HepG2 (cell line): ENCODE data around the gene BIRC5.

Source experiments
- CTCF ChIP-seq: sonication (generic); formaldehyde crosslinking; IDR thresholded peaks from 2 replicates; pipeline ENCODE4 v1.5.0; 2020; ENCODE audit warnings: mild to moderate bottlenecking, missing genetic modification reagents, moderate library complexity
- IRF9 ChIP-seq: sonication (generic); formaldehyde crosslinking; IDR thresholded peaks from 2 replicates; pipeline ENCODE4 v1.8.0; 2022; ENCODE audit warnings: missing genetic modification reagents, mild to moderate bottlenecking, borderline replicate concordance
- ISL2 ChIP-seq: sonication (generic); formaldehyde crosslinking; IDR thresholded peaks from 2 replicates; pipeline ENCODE4 v1.5.0; 2020; ENCODE audit warnings: missing genetic modification reagents
- KLF6 ChIP-seq: IDR thresholded peaks from 2 replicates; pipeline ENCODE4 v1.8.0; 2016; ENCODE audit warnings: missing biosample characterization, missing genetic modification reagents
- MEF2D ChIP-seq: sonication (generic); formaldehyde crosslinking; IDR thresholded peaks from 2 replicates; pipeline ENCODE4 v1.5.1; 2020; ENCODE audit warnings: mild to moderate bottlenecking, missing genetic modification reagents
- MIER3 ChIP-seq: IDR thresholded peaks from 2 replicates; pipeline ENCODE4 v1.6.1; 2016; ENCODE audit warnings: missing compliant biosample characterization, borderline replicate concordance
- NAIF1 ChIP-seq: sonication (generic); formaldehyde crosslinking; IDR thresholded peaks from 2 replicates; pipeline ENCODE4 v1.5.0; 2020; ENCODE audit warnings: mild to moderate bottlenecking, missing genetic modification reagents, borderline replicate concordance
- POLR2A ChIP-seq, 2 experiments: IDR thresholded peaks; 2 replicates each; pipeline ENCODE4 v1.6.1; 2011; ENCODE audit warnings: low read depth in 2 of 2, low read length in 2 of 2, mild to moderate bottlenecking in 1 of 2, moderate library complexity in 1 of 2; ENCODE audit not compliant: insufficient read depth in 1 of 2
- POLR2AphosphoS5 ChIP-seq: IDR thresholded peaks from 2 replicates; pipeline ENCODE4 v1.6.1; 2012; ENCODE audit warnings: low read depth, low read length
- SMC3 ChIP-seq: IDR thresholded peaks from 2 replicates; pipeline ENCODE4 v1.6.1; 2011; ENCODE audit warnings: low read length, improper control_type of control experiment
- ZNF10 ChIP-seq: sonication (generic); formaldehyde crosslinking; IDR thresholded peaks from 2 replicates; pipeline ENCODE4 v1.4.0; 2020; ENCODE audit warnings: mild to moderate bottlenecking, low read depth, missing genetic modification reagents, borderline replicate concordance
- ZNF17 ChIP-seq: sonication (generic); formaldehyde crosslinking; IDR thresholded peaks from 2 replicates; pipeline ENCODE4 v1.5.0; 2020; ENCODE audit warnings: mild to moderate bottlenecking, missing genetic modification reagents
- ZNF746 ChIP-seq: sonication (generic); formaldehyde crosslinking; IDR thresholded peaks from 2 replicates; pipeline ENCODE4 v1.8.0; 2022; ENCODE audit warnings: mild to moderate bottlenecking, missing genetic modification reagents
- ZNF782 ChIP-seq: sonication (generic); formaldehyde crosslinking; IDR thresholded peaks from 2 replicates; pipeline ENCODE4 v1.4.0; 2020; ENCODE audit warnings: missing genetic modification reagents, mild to moderate bottlenecking, borderline replicate concordance

- no peak for TF ChIP-seq MEF2D (CRISPR knock-in tag)
- no peak for TF ChIP-seq NAIF1 (CRISPR knock-in tag)
- TF ChIP-seq ZNF17 (CRISPR knock-in tag): no peak
- no peak for TF ChIP-seq CTCF (CRISPR knock-in tag)
- no peak for TF ChIP-seq ZNF746 (CRISPR knock-in tag)
- no peak for TF ChIP-seq SMC3
- TF ChIP-seq ZNF10 (CRISPR knock-in tag): no peak
- no peak for TF ChIP-seq POLR2AphosphoS5
- TF ChIP-seq POLR2A (IDR thresholded peaks at IDR 0.05; ENCODE audit: insufficient read depth in 1 of 2, low read depth in 2 of 2, low read length in 2 of 2): no peak
- TF ChIP-seq MIER3 (CRISPR knock-in tag): no peak
- TF ChIP-seq ISL2 (CRISPR knock-in tag): no peak
- no peak for TF ChIP-seq IRF9
- no peak for TF ChIP-seq ZNF782
- no peak for TF ChIP-seq KLF6 (CRISPR knock-in tag)
Measured at GRCh38 chr17:78200451-78200850, 13.6 kb upstream of the BIRC5 start.
